Measurements from ENCODE around the gene UNC119B. TPM values are rescaled to one million over a fixed set of nuclear protein-coding genes. Genes with fewer than 3 reads are reported as not detected.

The UNC119B gene
- total and polyA plus RNA-seq, 2 experiments from 2014 or later, result 9.9 to 51.3 TPM

DNA sequence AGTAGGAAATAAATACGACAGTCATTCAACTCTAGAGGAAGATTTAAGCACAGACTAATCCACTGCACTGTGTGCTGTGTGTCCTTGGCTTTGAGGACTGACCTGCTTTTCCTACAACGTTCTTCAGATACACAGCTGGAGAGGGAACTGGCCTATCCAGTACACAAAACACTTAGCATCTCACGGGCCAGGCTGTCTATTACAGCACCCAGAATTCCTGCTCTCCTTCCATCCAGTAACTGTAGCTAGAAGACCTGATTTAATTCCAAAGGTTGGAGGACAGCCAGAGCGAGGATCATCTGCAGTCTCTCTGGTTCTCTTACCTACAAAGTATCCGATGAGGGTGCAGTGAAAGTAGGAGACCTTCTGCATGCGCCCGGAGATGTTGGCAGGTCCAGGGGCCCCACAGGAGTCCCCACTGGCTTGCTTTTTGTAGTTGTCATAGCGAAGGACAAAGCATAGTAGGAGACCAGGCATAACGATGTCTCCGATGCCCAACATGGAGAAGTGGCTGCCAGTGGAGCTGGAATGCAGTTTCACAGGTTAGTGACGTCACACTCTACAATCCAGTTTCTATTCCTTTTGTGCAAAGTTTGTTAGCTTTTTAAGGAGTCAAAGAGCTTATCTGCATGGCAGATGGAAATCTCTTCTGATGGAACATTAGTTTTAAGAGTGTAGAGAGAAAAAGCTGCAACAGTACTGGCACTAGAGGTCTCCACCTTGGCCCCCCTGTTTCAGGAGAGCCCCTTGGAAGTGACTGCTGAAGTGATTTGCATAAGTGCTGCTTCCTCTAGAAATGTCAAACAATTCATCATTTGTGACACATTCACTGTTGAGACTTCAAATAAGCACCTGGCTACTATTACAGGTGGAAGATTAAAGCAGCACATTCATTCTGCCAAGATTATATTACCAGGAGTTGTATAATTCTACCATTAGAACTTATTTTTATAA, 57.1 kb downstream of the UNC119B start:
- peaks cover 3% of the 10 kb centered on the region; the same call in 1 of the 2 replicates for H3K36me3 ChIP-seq (ENCODE audit: insufficient read depth)
- no peak overlapping the region for H2AFZ ChIP-seq
- no peaks in the 10 kb centered on the region for H3K27me3 ChIP-seq (ENCODE audit: insufficient read depth)
- Mint-ChIP-seq H3K4me1 (peaks cover 8% of the 10 kb centered on the region; the same call in 2 of the 3 replicates), H3K27me3 (ENCODE audit: insufficient read depth, low read depth, poor library complexity) (peaks cover 6% of the 10 kb centered on the region), H3K27ac (no peak overlapping the region), H3K36me3 (ENCODE audit: low read depth) (peaks cover 48% of the 10 kb centered on the region), H3K4me3 (no peak overlapping the region), H3K9me3 (no peaks in the 10 kb centered on the region)
- H3K79me2 ChIP-seq (replicated peaks; ENCODE audit: insufficient read depth), result no peaks in the 10 kb centered on the region
- no peak overlapping the region for H3K4me2 ChIP-seq
- no peaks in the 10 kb centered on the region for H3F3A ChIP-seq (replicated peaks; ENCODE audit: low read depth)
- H3K9me2 ChIP-seq (ENCODE audit: insufficient read depth), result no peaks in the 10 kb centered on the region
- no peak overlapping the region for H3K27ac ChIP-seq (ENCODE audit: low read depth)
- no peak for TF ChIP-seq ZNF114 (CRISPR knock-in tag; IDR thresholded peaks at IDR 0.05)
- TF ChIP-seq CREB1 (CRISPR knock-in tag; IDR thresholded peaks at IDR 0.05; ENCODE audit: low read depth), result no peak
- TF ChIP-seq, protein P1, sequence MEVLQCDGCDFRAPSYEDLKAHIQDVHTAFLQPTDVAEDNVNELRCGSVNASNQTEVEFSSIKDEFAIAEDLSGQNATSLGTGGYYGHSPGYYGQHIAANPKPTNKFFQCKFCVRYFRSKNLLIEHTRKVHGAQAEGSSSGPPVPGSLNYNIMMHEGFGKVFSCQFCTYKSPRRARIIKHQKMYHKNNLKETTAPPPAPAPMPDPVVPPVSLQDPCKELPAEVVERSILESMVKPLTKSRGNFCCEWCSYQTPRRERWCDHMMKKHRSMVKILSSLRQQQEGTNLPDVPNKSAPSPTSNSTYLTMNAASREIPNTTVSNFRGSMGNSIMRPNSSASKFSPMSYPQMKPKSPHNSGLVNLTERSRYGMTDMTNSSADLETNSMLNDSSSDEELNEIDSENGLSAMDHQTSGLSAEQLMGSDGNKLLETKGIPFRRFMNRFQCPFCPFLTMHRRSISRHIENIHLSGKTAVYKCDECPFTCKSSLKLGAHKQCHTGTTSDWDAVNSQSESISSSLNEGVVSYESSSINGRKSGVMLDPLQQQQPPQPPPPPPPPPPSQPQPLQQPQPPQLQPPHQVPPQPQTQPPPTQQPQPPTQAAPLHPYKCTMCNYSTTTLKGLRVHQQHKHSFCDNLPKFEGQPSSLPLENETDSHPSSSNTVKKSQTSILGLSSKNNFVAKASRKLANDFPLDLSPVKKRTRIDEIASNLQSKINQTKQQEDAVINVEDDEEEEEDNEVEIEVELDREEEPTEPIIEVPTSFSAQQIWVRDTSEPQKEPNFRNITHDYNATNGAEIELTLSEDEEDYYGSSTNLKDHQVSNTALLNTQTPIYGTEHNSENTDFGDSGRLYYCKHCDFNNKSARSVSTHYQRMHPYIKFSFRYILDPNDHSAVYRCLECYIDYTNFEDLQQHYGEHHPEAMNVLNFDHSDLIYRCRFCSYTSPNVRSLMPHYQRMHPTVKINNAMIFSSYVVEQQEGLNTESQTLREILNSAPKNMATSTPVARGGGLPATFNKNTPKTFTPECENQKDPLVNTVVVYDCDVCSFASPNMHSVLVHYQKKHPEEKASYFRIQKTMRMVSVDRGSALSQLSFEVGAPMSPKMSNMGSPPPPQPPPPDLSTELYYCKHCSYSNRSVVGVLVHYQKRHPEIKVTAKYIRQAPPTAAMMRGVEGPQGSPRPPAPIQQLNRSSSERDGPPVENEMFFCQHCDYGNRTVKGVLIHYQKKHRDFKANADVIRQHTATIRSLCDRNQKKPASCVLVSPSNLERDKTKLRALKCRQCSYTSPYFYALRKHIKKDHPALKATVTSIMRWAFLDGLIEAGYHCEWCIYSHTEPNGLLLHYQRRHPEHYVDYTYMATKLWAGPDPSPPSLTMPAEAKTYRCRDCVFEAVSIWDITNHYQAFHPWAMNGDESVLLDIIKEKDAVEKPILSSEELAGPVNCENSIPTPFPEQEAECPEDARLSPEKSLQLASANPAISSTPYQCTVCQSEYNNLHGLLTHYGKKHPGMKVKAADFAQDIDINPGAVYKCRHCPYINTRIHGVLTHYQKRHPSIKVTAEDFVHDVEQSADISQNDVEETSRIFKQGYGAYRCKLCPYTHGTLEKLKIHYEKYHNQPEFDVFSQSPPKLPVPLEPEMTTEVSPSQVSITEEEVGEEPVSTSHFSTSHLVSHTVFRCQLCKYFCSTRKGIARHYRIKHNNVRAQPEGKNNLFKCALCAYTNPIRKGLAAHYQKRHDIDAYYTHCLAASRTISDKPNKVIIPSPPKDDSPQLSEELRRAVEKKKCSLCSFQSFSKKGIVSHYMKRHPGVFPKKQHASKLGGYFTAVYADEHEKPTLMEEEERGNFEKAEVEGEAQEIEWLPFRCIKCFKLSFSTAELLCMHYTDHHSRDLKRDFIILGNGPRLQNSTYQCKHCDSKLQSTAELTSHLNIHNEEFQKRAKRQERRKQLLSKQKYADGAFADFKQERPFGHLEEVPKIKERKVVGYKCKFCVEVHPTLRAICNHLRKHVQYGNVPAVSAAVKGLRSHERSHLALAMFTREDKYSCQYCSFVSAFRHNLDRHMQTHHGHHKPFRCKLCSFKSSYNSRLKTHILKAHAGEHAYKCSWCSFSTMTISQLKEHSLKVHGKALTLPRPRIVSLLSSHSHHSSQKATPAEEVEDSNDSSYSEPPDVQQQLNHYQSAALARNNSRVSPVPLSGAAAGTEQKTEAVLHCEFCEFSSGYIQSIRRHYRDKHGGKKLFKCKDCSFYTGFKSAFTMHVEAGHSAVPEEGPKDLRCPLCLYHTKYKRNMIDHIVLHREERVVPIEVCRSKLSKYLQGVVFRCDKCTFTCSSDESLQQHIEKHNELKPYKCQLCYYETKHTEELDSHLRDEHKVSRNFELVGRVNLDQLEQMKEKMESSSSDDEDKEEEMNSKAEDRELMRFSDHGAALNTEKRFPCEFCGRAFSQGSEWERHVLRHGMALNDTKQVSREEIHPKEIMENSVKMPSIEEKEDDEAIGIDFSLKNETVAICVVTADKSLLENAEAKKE (CRISPR knock-in tag; IDR thresholded peaks at IDR 0.05), result no peak
- no peak for TF ChIP-seq EZH2phosphoT487 (IDR thresholded peaks at IDR 0.05; ENCODE audit: unreplicated experiment)
- no peak for TF ChIP-seq NANOG (IDR thresholded peaks at IDR 0.05; ENCODE audit: borderline replicate concordance)
- no peak for TF ChIP-seq ZNF331 (CRISPR knock-in tag; IDR thresholded peaks at IDR 0.05; ENCODE audit: low read depth)
- TF ChIP-seq, protein P2, sequence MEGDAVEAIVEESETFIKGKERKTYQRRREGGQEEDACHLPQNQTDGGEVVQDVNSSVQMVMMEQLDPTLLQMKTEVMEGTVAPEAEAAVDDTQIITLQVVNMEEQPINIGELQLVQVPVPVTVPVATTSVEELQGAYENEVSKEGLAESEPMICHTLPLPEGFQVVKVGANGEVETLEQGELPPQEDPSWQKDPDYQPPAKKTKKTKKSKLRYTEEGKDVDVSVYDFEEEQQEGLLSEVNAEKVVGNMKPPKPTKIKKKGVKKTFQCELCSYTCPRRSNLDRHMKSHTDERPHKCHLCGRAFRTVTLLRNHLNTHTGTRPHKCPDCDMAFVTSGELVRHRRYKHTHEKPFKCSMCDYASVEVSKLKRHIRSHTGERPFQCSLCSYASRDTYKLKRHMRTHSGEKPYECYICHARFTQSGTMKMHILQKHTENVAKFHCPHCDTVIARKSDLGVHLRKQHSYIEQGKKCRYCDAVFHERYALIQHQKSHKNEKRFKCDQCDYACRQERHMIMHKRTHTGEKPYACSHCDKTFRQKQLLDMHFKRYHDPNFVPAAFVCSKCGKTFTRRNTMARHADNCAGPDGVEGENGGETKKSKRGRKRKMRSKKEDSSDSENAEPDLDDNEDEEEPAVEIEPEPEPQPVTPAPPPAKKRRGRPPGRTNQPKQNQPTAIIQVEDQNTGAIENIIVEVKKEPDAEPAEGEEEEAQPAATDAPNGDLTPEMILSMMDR (conservative IDR thresholded peaks at IDR 0.05; ENCODE audit: low read depth in 2 of 2), result no peak
- no peak for TF ChIP-seq EZH2 (IDR thresholded peaks at IDR 0.05; ENCODE audit: low read depth, unreplicated experiment)
- no peak for TF ChIP-seq STAT1 (IDR thresholded peaks at IDR 0.05; ENCODE audit: unreplicated experiment)
- TF ChIP-seq, protein P3, sequence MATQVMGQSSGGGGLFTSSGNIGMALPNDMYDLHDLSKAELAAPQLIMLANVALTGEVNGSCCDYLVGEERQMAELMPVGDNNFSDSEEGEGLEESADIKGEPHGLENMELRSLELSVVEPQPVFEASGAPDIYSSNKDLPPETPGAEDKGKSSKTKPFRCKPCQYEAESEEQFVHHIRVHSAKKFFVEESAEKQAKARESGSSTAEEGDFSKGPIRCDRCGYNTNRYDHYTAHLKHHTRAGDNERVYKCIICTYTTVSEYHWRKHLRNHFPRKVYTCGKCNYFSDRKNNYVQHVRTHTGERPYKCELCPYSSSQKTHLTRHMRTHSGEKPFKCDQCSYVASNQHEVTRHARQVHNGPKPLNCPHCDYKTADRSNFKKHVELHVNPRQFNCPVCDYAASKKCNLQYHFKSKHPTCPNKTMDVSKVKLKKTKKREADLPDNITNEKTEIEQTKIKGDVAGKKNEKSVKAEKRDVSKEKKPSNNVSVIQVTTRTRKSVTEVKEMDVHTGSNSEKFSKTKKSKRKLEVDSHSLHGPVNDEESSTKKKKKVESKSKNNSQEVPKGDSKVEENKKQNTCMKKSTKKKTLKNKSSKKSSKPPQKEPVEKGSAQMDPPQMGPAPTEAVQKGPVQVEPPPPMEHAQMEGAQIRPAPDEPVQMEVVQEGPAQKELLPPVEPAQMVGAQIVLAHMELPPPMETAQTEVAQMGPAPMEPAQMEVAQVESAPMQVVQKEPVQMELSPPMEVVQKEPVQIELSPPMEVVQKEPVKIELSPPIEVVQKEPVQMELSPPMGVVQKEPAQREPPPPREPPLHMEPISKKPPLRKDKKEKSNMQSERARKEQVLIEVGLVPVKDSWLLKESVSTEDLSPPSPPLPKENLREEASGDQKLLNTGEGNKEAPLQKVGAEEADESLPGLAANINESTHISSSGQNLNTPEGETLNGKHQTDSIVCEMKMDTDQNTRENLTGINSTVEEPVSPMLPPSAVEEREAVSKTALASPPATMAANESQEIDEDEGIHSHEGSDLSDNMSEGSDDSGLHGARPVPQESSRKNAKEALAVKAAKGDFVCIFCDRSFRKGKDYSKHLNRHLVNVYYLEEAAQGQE (IDR thresholded peaks at IDR 0.05; ENCODE audit: unreplicated experiment), result no peak
- no peak for TF ChIP-seq ETS1 (IDR thresholded peaks at IDR 0.05)
- TF ChIP-seq POLR2AphosphoS5 (IDR thresholded peaks at IDR 0.05; ENCODE audit: low read depth), result no peak
- TF ChIP-seq JUNB (IDR thresholded peaks at IDR 0.05; ENCODE audit: unreplicated experiment), result no peak
- DNase-seq (ENCODE audit: low spot score) (no peak), ATAC-seq (no peak)
- H4K20me1 ChIP-seq (replicated peaks; ENCODE audit: insufficient read depth), result no peaks in the 10 kb centered on the region
- no peaks in the 10 kb centered on the region for H3K4me1 ChIP-seq (ENCODE audit: insufficient read depth)
- no peak overlapping the region for H3K4me3 ChIP-seq
